HUES6 (cell line): ENCODE measurements around the gene ZDHHC22.
A peak's percentile ranks its signal among the peaks of the same experiment; 100 is the strongest.

ENCODE experiments used
- H3K27ac ChIP-seq: 2 replicates; pipeline ENCODE4 v1.7.0; 2013; ENCODE audit warnings: low read depth, mild to moderate bottlenecking, low read length, inconsistent platforms
- H3K27me3 ChIP-seq: 2 replicates; pipeline ENCODE4 v1.6.1; 2013; ENCODE audit warnings: low read length; ENCODE audit not compliant: control insufficient read depth, insufficient read depth
- H3K36me3 ChIP-seq: 2 replicates; pipeline ENCODE4 v1.6.1; 2013; ENCODE audit warnings: low read length; ENCODE audit not compliant: control insufficient read depth, insufficient read depth
- H3K4me1 ChIP-seq: 2 replicates; pipeline ENCODE4 v1.6.1; 2013; ENCODE audit warnings: low read length; ENCODE audit not compliant: control insufficient read depth, insufficient read depth
- H3K4me3 ChIP-seq: 2 replicates; pipeline ENCODE4 v1.5.1; 2013; ENCODE audit warnings: low read depth, low read length
- H3K9ac ChIP-seq: one replicate; pipeline ENCODE4 v1.6.1; 2013; ENCODE audit warnings: mild to moderate bottlenecking, low read length
- H3K9me3 ChIP-seq: 2 replicates; pipeline ENCODE4 v1.6.1; 2013; ENCODE audit warnings: low read depth, low read length; ENCODE audit not compliant: control insufficient read depth, insufficient read depth

Gene ZDHHC22

DNA sequence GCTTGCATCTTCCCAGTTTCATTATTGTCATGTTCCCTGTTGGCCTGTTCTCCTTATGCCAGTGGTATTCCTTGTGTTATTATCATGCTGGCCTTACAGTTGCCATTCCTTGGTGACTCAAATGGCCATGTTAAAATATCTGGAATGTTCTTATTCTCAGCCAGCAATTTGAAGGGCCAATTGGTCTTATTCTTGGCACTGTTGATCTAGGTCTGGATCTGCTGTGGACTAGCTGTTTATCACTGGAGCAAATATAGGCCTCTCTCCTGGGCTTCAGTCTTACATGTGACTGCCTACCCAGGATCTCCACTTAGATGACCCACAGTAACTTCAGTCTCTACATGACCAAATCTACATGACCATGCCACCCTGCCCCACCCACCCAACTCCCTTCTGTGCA is 38.1 kb downstream of the ZDHHC22 start:
- H3K27ac ChIP-seq = no peak overlapping the region
- no peaks in the 10 kb centered on the region for H3K27me3 ChIP-seq
- no peak overlapping the region for H3K4me3 ChIP-seq
- H3K36me3 ChIP-seq = peaks cover 23% of the 10 kb centered on the region
- H3K4me1 ChIP-seq = peaks cover 34% of the 10 kb centered on the region
- H3K9ac ChIP-seq = no peak overlapping the region
- H3K9me3 ChIP-seq = no peaks in the 10 kb centered on the region

DNA sequence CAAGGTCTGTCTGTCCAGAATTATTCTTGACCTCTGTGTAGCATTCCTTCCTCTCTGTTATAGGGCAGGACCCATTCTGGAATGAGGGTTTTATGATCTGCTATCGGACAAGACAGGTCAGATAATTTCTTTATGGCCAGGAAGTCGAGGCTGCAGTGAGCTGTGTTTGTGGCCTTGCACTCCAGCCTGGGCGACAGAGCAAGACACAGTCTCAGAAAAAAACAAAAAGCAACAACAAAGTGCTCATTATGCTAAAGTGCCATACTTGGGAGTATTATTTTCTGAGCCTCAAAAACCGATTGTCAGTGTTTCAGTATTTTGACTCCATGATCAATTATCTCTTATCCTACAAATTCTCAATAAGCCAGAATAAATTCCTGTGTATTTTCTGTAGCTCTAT is 39.4 kb downstream of the ZDHHC22 start:
- Histone ChIP-seq H3K27me3 (no peaks in the 10 kb centered on the region), H3K27ac (no peak overlapping the region), H3K36me3 (peaks cover 11% of the 10 kb centered on the region), H3K4me3 (no peak overlapping the region), H3K9ac (no peak overlapping the region), H3K4me1 (peaks cover 34% of the 10 kb centered on the region), H3K9me3 (no peaks in the 10 kb centered on the region)

DNA sequence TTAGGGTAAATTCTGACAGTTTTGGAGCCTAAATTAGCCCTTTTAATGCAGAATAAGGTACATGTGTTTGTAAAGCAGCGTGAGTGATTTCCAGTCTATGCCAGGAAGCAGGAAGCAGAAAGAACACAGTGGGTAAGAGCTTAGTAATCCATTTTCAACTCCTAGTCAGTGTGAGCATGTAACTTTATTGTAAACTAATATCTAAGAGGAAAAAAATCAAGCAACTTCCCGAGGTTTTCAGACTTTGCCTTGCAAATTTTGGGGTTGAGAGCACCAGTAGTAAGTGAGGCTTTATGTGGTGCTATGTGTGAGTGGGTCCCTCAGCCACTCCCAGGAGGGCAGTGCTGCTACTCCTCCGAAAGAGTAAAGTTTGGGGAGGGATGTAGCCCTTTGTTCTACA is 40.6 kb downstream of the ZDHHC22 start:
- Histone ChIP-seq H3K9ac (no peak overlapping the region), H3K9me3 (no peaks in the 10 kb centered on the region), H3K4me1 (peaks cover 38% of the 10 kb centered on the region), H3K36me3 (0 out of 2 replicates have a peak, but pooled peaks cover under 1% of the 10 kb centered on the region), H3K4me3 (no peak overlapping the region), H3K27me3 (no peaks in the 10 kb centered on the region), H3K27ac (no peak overlapping the region)

DNA sequence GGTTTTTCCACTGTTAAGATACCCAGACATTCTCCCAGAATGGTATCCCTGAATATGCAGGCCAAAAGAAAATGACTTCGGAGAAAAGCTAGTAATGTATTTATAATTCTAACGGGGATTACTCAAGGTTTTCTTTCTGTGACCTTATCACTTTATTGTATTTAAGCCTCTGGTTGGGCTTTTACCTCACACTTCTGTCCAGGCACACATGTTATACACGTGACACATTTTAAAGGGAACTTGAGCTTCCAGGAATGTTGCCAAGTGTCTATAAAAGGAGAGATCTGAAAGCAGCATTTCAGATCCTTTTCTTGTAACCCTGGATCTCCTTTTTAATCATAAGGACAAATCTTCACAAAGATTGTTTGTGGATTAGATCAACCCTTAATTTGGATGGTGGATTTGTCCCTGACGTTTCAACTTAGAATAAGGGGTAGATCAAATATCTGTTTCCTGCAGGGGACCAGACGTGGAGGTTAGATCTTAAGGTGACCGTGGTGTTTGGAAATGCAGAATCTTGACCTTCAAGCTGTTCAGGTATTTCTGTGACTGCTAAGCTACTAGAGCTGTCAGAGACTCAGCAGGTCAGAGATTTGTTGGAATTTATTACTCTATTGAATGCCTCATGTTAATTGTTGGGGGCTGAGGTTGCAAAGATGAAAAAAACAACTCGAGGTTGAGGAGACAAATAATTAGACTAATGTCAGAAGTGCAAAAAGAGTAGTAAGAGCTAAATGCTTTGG is 42.0 kb downstream of the ZDHHC22 start:
- Histone ChIP-seq H3K9ac (no peak overlapping the region), H3K4me1 (peaks cover 24% of the 10 kb centered on the region), H3K9me3 (no peaks in the 10 kb centered on the region), H3K36me3 (no peaks in the 10 kb centered on the region), H3K27ac (no peak overlapping the region), H3K4me3 (peak overlapping the region; percentile 98), H3K27me3 (no peaks in the 10 kb centered on the region)

DNA sequence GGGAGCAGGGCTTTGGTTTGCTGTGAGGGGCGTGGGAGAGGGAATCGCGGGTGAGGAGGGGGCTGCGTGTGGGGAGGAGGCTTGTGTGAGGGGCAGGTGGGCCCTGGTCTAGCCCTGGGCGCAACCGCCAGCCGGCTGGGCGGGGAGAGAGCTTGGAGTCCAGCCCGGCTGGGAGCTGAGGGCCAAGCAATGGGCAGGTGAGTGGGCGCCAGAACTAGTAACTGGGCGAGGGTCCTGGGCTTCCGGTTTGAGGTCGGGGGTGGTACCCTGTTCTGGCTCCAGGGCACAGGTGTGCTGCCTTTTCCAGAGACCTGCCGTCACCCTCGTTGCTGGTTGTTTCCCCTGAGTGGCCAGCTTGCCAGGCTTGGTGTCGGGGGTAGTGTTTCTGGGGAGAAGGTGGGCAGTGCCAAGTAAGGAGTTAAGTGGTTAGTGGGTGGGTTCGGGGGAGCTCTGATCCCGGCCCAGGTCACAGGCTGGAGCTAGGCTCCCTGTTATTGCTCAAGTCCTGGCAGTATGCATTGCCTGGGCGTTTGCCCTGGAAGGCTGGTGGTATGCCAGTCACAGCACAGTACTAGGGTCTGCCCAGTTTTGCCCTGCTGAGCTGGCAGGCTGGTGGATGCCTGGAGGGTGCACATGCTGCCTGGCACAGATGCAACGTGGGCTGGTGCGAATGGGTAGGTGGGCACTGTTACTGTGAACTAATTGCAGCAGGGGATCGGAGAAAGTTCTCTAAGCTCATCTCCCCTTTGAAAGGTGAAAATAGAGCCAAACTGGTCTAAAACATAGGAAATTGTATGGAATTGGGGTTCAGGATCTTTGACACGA is 42.9 kb downstream of the ZDHHC22 start:
- peak overlapping the region; percentile 87 for H3K9ac ChIP-seq
- H3K4me1 ChIP-seq = peaks cover 16% of the 10 kb centered on the region
- H3K9me3 ChIP-seq = no peaks in the 10 kb centered on the region
- no peaks in the 10 kb centered on the region for H3K27me3 ChIP-seq
- H3K27ac ChIP-seq = peak overlapping the region; percentile 75
- no peaks in the 10 kb centered on the region for H3K36me3 ChIP-seq
- H3K4me3 ChIP-seq = peak overlapping the region; percentile 98

DNA sequence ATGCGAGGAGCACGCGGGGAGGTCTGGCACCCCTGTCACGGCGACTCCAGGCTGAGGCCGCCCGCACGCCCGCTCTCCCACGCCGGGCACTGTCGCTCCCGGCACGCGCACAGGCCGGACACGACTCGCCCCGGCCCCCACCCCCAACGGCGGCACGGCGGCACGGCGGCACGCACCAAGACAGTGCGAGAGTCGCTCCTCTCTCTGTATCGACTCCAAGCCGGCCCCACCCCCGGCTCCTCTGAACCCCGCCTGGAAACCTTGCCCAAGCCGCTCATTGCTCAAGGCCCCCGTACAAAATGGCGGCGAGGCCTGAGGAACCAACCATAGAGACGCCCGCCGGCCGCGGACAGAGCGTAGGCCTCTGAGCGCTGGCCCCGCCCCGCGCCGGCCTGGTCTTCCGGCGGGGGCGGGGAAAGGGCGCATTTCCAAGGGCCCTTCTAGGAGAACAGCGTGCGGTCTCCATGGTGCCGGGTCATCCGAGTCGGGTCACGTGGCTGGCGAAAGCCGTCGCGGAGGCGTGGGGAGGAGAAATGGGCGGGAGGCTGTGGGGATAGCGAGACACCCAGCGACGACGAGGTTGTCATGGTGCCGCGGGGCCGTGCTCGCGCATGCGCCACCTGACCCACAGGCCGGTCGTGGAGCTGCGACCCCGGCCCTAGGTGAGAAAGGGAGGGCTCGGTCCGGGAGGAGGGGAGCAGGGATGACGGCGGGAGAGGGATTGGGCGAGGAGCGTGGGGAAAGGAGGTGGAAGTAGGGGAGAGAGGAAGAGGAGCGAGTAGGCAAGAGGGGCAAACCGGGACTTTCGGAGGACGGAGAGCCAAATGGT is 43.7 kb downstream of the ZDHHC22 start, which contains the start of gene CIPC:
TSS of gene CIPC (plus strand) at position 559 of the 829 bp plus-strand sequence. CDS start 7,451 bp downstream, outside the sequence.
- Histone ChIP-seq H3K4me1 (peaks cover 16% of the 10 kb centered on the region), H3K9ac (peak within 1 kb of the TSS; percentile 87), H3K4me3 (peak within 1 kb of the TSS; percentile 98)

DNA sequence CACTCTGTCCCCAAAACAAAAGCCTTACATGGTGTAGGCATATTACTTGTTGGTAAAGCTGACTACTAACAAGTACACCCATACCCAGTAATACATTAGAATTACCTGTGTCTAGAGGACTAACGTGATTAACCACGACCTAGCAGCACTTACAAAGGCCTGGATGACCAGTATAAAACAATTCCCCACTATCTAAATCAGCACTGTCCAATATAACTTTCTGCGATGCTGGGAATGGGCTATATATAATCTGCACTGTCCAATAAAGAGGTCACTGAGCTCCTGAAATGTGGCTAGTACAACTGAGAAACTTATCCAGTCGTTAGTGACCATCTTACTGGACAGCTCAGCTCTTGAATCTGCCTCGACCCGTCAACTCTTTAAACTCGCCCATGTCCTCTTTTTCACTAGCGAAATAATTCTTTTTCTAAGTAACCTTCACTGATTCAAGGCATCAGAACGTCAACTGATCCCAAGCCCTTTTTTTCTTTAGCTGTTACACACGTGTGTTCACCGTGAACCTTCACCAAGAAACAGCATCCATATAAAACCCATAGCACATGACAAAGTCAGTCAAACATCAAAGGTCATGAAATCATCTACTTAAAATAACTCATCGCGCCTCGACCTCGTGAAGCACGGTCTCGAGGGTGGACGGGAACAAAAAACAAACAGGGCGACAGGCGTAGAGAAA is 44.4 kb downstream of the ZDHHC22 start:
- Histone ChIP-seq H3K4me3 (peak overlapping the region; percentile 98), H3K9me3 (no peaks in the 10 kb centered on the region; the same call in 1 of the 2 replicates), H3K36me3 (no peaks in the 10 kb centered on the region), H3K9ac (peak overlapping the region; percentile 79), H3K4me1 (peaks cover 16% of the 10 kb centered on the region), H3K27me3 (no peaks in the 10 kb centered on the region), H3K27ac (peak overlapping the region; percentile 66; the same call in 1 of the 2 replicates)

More for the DNA sequence above, 43.7 kb downstream of the ZDHHC22 start, which contains the start of gene CIPC:
- H3K27me3 ChIP-seq = no peaks in the 10 kb centered on the region
- H3K27ac ChIP-seq = peak within 1 kb of the TSS; percentile 75
- no peaks in the 10 kb centered on the region for H3K36me3 ChIP-seq
- H3K9me3 ChIP-seq = no peaks in the 10 kb centered on the region

GRCh38 chr14:77094672-77095284 is 46.8 kb downstream of the ZDHHC22 start:
- peaks cover 16% of the 10 kb centered on the region for H3K9me3 ChIP-seq
- no peaks in the 10 kb centered on the region for H3K36me3 ChIP-seq
- H3K9ac ChIP-seq = no peak overlapping the region
- H3K27me3 ChIP-seq = no peaks in the 10 kb centered on the region
- H3K4me3 ChIP-seq = no peak overlapping the region
- no peak overlapping the region for H3K27ac ChIP-seq
- peaks cover 13% of the 10 kb centered on the region for H3K4me1 ChIP-seq

DNA sequence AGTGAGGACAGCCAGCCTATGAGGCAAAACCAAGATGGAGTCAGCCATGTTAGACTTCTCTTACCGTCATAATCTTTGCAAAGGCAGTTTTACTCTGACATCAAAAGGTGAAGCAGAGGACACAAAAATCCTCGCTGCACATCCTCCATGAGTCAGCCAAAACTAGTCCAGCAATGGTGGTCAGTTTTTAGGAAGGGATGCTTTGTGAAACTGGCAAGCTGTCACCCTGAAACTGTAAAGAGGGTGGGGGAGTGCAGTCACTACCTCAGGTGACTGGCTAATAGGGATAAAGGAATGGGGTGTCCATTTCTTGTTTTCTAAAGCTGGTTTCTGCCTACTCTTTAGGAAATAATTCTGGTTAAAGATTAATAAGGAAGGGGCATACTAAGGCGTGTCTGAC is 48.9 kb downstream of the ZDHHC22 start:
- H3K27ac ChIP-seq = no peak overlapping the region
- H3K9me3 ChIP-seq = peaks cover 16% of the 10 kb centered on the region
- no peak overlapping the region for H3K4me3 ChIP-seq
- peaks cover 20% of the 10 kb centered on the region for H3K4me1 ChIP-seq
- no peaks in the 10 kb centered on the region for H3K36me3 ChIP-seq
- H3K9ac ChIP-seq = no peak overlapping the region
- H3K27me3 ChIP-seq = no peaks in the 10 kb centered on the region

DNA sequence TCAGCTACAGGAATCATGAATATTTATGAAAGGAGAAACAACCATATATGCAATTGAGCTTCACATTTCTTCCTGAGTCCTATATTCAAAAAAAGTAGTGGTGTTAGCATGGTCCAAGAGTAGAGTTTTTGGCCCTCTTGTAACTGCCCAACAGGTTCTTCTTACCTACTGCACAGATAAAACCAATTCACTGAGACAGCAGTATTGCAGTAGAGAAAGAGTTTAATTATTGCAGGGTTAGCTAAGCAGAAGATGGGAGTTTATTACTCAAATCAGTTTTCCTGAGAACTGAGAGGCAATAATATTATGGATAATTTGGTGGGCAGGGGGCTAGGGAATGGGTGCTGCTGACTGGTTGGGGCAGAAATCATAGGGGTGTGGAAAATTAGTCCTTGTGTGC is 50.1 kb downstream of the ZDHHC22 start:
- H3K36me3 ChIP-seq = no peaks in the 10 kb centered on the region
- no peak overlapping the region for H3K4me3 ChIP-seq
- H3K27ac ChIP-seq = no peak overlapping the region
- peaks cover 16% of the 10 kb centered on the region for H3K9me3 ChIP-seq
- H3K4me1 ChIP-seq = peaks cover 23% of the 10 kb centered on the region
- H3K9ac ChIP-seq = no peak overlapping the region
- H3K27me3 ChIP-seq = no peaks in the 10 kb centered on the region
